ENCODE data around the gene MOG. TPM values are rescaled to one million over a fixed set of nuclear protein-coding genes. Genes with fewer than 3 reads are reported as not detected.

The MOG gene
- total RNA-seq, 1 donor from 2014 or later = not detected

GRCh38 chr6:29681811-29682210, 24.9 kb downstream of the MOG start:
- H3K9me3 ChIP-seq = no peaks in the 10 kb centered on the region
- TF ChIP-seq POLR2A (IDR thresholded peaks at IDR 0.05) (no peak), CTCF (IDR thresholded peaks at IDR 0.05) (no peak), POLR2AphosphoS5 (IDR thresholded peaks at IDR 0.05; ENCODE audit: insufficient read depth in 1 of 2, low read depth in 1 of 2) (no peak)
- DNase-seq (ENCODE audit: extremely low spot score in 2 of 2) = no peak
- H3K27ac ChIP-seq = no peak overlapping the region
- H3K4me3 ChIP-seq = no peak overlapping the region
- no peaks in the 10 kb centered on the region for H3K27me3 ChIP-seq
- intact Hi-C loops (cut with DNase I) = no loop called here
- H3K4me1 ChIP-seq = no peaks in the 10 kb centered on the region
- no peaks in the 10 kb centered on the region for H3K36me3 ChIP-seq

GRCh38 chr6:29685718-29686326, 28.9 kb downstream of the MOG start:
- Histone ChIP-seq H3K36me3 (no peaks in the 10 kb centered on the region), H3K4me1 (no peaks in the 10 kb centered on the region), H3K4me3 (no peak overlapping the region), H3K27ac (no peak overlapping the region), H3K27me3 (no peaks in the 10 kb centered on the region), H3K9me3 (no peaks in the 10 kb centered on the region)
- no peak for DNase-seq (ENCODE audit: extremely low spot score in 2 of 2)
- intact Hi-C loops (cut with DNase I) = no loop called here
- TF ChIP-seq CTCF (IDR thresholded peaks at IDR 0.05) (no peak), POLR2A (IDR thresholded peaks at IDR 0.05) (no peak), POLR2AphosphoS5 (IDR thresholded peaks at IDR 0.05; ENCODE audit: insufficient read depth in 1 of 2, low read depth in 1 of 2) (no peak)

GRCh38 chr6:29694637-29695036, 37.7 kb downstream of the MOG start:
- H3K9me3 ChIP-seq = no peaks in the 10 kb centered on the region
- H3K4me3 ChIP-seq = no peak overlapping the region
- DNase-seq (ENCODE audit: extremely low spot score in 2 of 2) = no peak
- no peak overlapping the region for H3K27ac ChIP-seq
- no peaks in the 10 kb centered on the region for H3K36me3 ChIP-seq
- intact Hi-C loops (cut with DNase I) = no loop called here
- H3K27me3 ChIP-seq = no peaks in the 10 kb centered on the region
- H3K4me1 ChIP-seq = no peaks in the 10 kb centered on the region
- no peak for TF ChIP-seq POLR2AphosphoS5 (IDR thresholded peaks at IDR 0.05; ENCODE audit: insufficient read depth in 1 of 2, low read depth in 1 of 2)
- TF ChIP-seq POLR2A (IDR thresholded peaks at IDR 0.05) = no peak
- TF ChIP-seq CTCF (IDR thresholded peaks at IDR 0.05) = no peak

- Histone ChIP-seq H3K36me3 (no peaks in the 10 kb centered on the region), H3K27ac (no peak overlapping the region), H3K27me3 (no peaks in the 10 kb centered on the region), H3K9me3 (no peaks in the 10 kb centered on the region), H3K4me1 (no peaks in the 10 kb centered on the region), H3K4me3 (no peak overlapping the region)
- no peak for DNase-seq (ENCODE audit: extremely low spot score in 2 of 2)
- TF ChIP-seq POLR2A (IDR thresholded peaks at IDR 0.05) (no peak), POLR2AphosphoS5 (IDR thresholded peaks at IDR 0.05; ENCODE audit: insufficient read depth in 1 of 2, low read depth in 1 of 2) (no peak), CTCF (IDR thresholded peaks at IDR 0.05) (no peak)
- intact Hi-C loops (cut with DNase I) = no loop called here
Observed at GRCh38 chr6:29696147-29697125, 39.5 kb downstream of the MOG start.

Measured in vagina (tissue), 2 donors.